Measurements from ENCODE around the gene HACD2. TPM values are rescaled to one million over a fixed set of nuclear protein-coding genes. Genes with fewer than 3 reads are reported as not detected.

The HACD2 gene
- total RNA-seq, 1 experiment from 2014 or later = 43.0 TPM

- RAD21 ChIA-PET (ENCODE audit: low non-redundant PET in 1 of 2, low total read pairs in 2 of 2, uncharacterized antibody in 2 of 2, unreplicated experiment in 2 of 2) = no interaction called here
- Histone ChIP-seq H3K79me2 (ENCODE audit: insufficient read depth, low read length) (peaks cover 47% of the 10 kb centered on the region), H3K27me3 (ENCODE audit: insufficient read depth, low read length) (no peaks in the 10 kb centered on the region), H3K27ac (ENCODE audit: low read depth, low read length) (no peak overlapping the region), H2AFZ (ENCODE audit: low read depth, low read length, poor library complexity, severe bottlenecking) (no peak overlapping the region), H3K4me3 (replicated peaks in 1 of 2; ENCODE audit: low read depth in 1 of 2, low read length in 2 of 2) (no peak overlapping the region), H3K9me3 (ENCODE audit: control insufficient read depth in 1 of 2, insufficient read depth in 1 of 2, low read depth in 1 of 2, low read length in 2 of 2) (no peaks in the 10 kb centered on the region), H4K20me1 (ENCODE audit: insufficient read depth) (no peaks in the 10 kb centered on the region), H3K9me2 (ENCODE audit: insufficient read depth) (no peaks in the 10 kb centered on the region), H3K4me2 (ENCODE audit: low read length) (no peak overlapping the region), H3K4me1 (ENCODE audit: control insufficient read depth in 1 of 2, insufficient read depth in 2 of 2, low read length in 2 of 2) (peaks cover 11 to 21% of the 10 kb centered on the region in 2 experiments), H3K9ac (ENCODE audit: low read length) (no peak overlapping the region), H3K36me3 (ENCODE audit: control insufficient read depth in 1 of 2, insufficient read depth in 2 of 2, low read length in 2 of 2) (peaks cover 9 to 13% of the 10 kb centered on the region in 2 experiments; a peak in 2 of 4 replicates)
- no TSS peak for BruUV-seq (replicated peaks)
- ATAC-seq (no peak), DNase-seq (ENCODE audit: low read depth, low spot score) (no peak)
- TF ChIP-seq ZBTB33 (IDR thresholded peaks at IDR 0.05; ENCODE audit: extremely low read depth, insufficient replicate concordance, low read length) = no peak
- TF ChIP-seq POLR2A (IDR thresholded peaks at IDR 0.05; ENCODE audit: borderline replicate concordance, extremely low read depth, insufficient read depth, insufficient read length) = no peak
- no peak for TF ChIP-seq ATF3 (IDR thresholded peaks at IDR 0.05)
- TF ChIP-seq RAD21 (IDR thresholded peaks at IDR 0.05; ENCODE audit: low read depth) = no peak
- TF ChIP-seq FOSL1 (IDR thresholded peaks at IDR 0.05; ENCODE audit: low read depth) = no peak
- TF ChIP-seq CBX3 (IDR thresholded peaks at IDR 0.05; ENCODE audit: low read depth) = no peak
- TF ChIP-seq ZNF274 (IDR thresholded peaks at IDR 0.05; ENCODE audit: low read depth, low read length) = no peak
- TF ChIP-seq MAX (IDR thresholded peaks at IDR 0.05) = no peak
- TF ChIP-seq JUND (IDR thresholded peaks at IDR 0.05) = no peak
- TF ChIP-seq EGR1 (IDR thresholded peaks at IDR 0.05; ENCODE audit: low read depth) = no peak
- TF ChIP-seq EZH2 (IDR thresholded peaks at IDR 0.05) = no peak
- TF ChIP-seq REST (IDR thresholded peaks at IDR 0.05; ENCODE audit: low read depth) = no peak
- TF ChIP-seq ZFX (IDR thresholded peaks at IDR 0.05) = no peak
- no peak for TF ChIP-seq SIN3A (IDR thresholded peaks at IDR 0.05; ENCODE audit: low read depth)
- POLR2A ChIA-PET = no interaction called here
- intact Hi-C loops (cut with micrococcal nuclease) = no loop called here
- CTCF ChIA-PET = interaction anchor here (0.9 to 1.1 kb wide), 2 partner anchors 16 to 24 kb away, joined by 3 read pairs; no protein-coding TSS in a partner anchor
Measured at GRCh38 chr3:123582315-123582714, 2.5 kb downstream of the HACD2 start.

Measured in HCT116 (cell line).